AG20443 (cell line): Measurements from ENCODE around the gene TMEM182.

ENCODE experiments used
- DNase-seq: peaks from one replicate; pipeline ENCODE4 v3.0.0; 2012; ENCODE audit warnings: low spot score, mixed read lengths

TMEM182 gene

GRCh38 chr2:102801858-102802699 lies 40.2 kb downstream of the TMEM182 start:
- DNase-seq, result no peak

- DNase-seq, result no peak
These were observed 41.4 kb downstream of the TMEM182 start for GRCh38 chr2:102803041-102803896.

GRCh38 chr2:102803897-102804217 lies 42.0 kb downstream of the TMEM182 start:
- no peak for DNase-seq

GRCh38 chr2:102806250-102806837 lies 44.5 kb downstream of the TMEM182 start:
- peak; percentile 88 for DNase-seq

- DNase-seq, result no peak
These were observed 47.7 kb downstream of the TMEM182 start for GRCh38 chr2:102809291-102810189.

- DNase-seq, result no peak
These were observed 53.5 kb downstream of the TMEM182 start for GRCh38 chr2:102815285-102815684.

- peak; percentile 25 for DNase-seq
These were observed 65.1 kb downstream of the TMEM182 start for GRCh38 chr2:102826904-102827303.

- DNase-seq, result no peak
These were observed 71.0 kb downstream of the TMEM182 start for GRCh38 chr2:102832789-102833188.

- DNase-seq, result no peak
These were observed 72.9 kb downstream of the TMEM182 start for GRCh38 chr2:102834523-102835273.

GRCh38 chr2:102837626-102838198 lies 75.9 kb downstream of the TMEM182 start:
- DNase-seq, result no peak

GRCh38 chr2:102839668-102840388 lies 78.0 kb downstream of the TMEM182 start:
- peak; percentile 47 for DNase-seq

GRCh38 chr2:102841107-102841840 lies 79.4 kb downstream of the TMEM182 start:
- peak; percentile 69 for DNase-seq

- DNase-seq, result no peak
These were observed 82.1 kb downstream of the TMEM182 start for GRCh38 chr2:102843764-102844443.

- no peak for DNase-seq
These were observed 83.1 kb downstream of the TMEM182 start for GRCh38 chr2:102844911-102845310.

GRCh38 chr2:102848366-102848839 lies 86.6 kb downstream of the TMEM182 start:
- peak; percentile 67 for DNase-seq

- DNase-seq, result no peak
These were observed 89.1 kb downstream of the TMEM182 start for GRCh38 chr2:102850888-102851287.

- no peak for DNase-seq
These were observed 91.0 kb downstream of the TMEM182 start for GRCh38 chr2:102852867-102853266.
